GM12878 (cell line): ENCODE measurements around the gene MRPL16. TPM values are rescaled to one million over a fixed set of nuclear protein-coding genes. Genes with fewer than 3 reads are reported as not detected.

ENCODE experiments used
- ATAC-seq: fragments of 200-7000 bp; cut with Tn5 transposase; 3 replicates; pipeline ENCODE4 v1.9.1; 2020; ENCODE audit warnings: mild to moderate bottlenecking, moderate library complexity
- BruUV-seq: library from RNA; stranded (reverse); fragments of 400-500 nt; replicated peaks from 2 replicates; lab custom pipeline; 2021; lab: Mats Ljungman, UMichigan
- CTCF ChIA-PET: fragments of 300-600 bp; sonication (Branson Sonifier 250); formaldehyde crosslinking; extraction: SDS; loops from one replicate; lab custom pipeline; 2021; ENCODE audit warnings: inconsistent platforms; lab: Yijun Ruan, JAX
- POLR2A ChIA-PET: fragments of 350-600 bp; formaldehyde crosslinking; extraction: SDS; loops from one replicate; lab custom pipeline; 2021; ENCODE audit warnings: inconsistent platforms; lab: Charles Lee
- RAD21 ChIA-PET: fragments of 300-600 bp; sonication (Branson Sonifier 250); formaldehyde crosslinking; loops from one replicate; lab custom pipeline; 2023; ENCODE audit warnings: antibody characterized with exemption; ENCODE audit not compliant: unreplicated experiment; lab: Charles Lee
- SMC1A ChIA-PET: fragments of 300-600 bp; sonication (Branson Sonifier 250); formaldehyde crosslinking; loops from one replicate; lab custom pipeline; 2023; ENCODE audit not compliant: unreplicated experiment, uncharacterized antibody; lab: Charles Lee
- DNase-seq: peaks from one replicate; pipeline ENCODE4 v3.0.0-alpha.2; 2011; ENCODE audit warnings: low read depth, low spot score
- FAIRE-seq: peaks from 3 replicates; lab custom pipeline; 2011; peaks lifted over from hg19 to GRCh38; lab: Jason Lieb, UNC
- H2AFZ ChIP-seq: 2 replicates; pipeline ENCODE4 v1.6.0; 2011; ENCODE audit warnings: low read depth, low read length, control low read depth; ENCODE audit not compliant: control insufficient read depth
- H3K27ac ChIP-seq: 2 replicates; pipeline ENCODE4 v1.5.1; 2011; ENCODE audit warnings: control low read depth; ENCODE audit not compliant: control insufficient read depth, insufficient read depth
- H3K27me3 ChIP-seq, 2 experiments: replicated peaks in 1 of 2; 2 replicates each; pipeline versions ENCODE4 v1.6.0 to v1.6.1; 2011; ENCODE audit warnings: low read length in 1 of 2; ENCODE audit not compliant: control insufficient read depth in 2 of 2, insufficient read depth in 2 of 2
- H3K36me3 ChIP-seq, 2 experiments: 2 replicates each; pipeline ENCODE4 v1.5.1; 2011; ENCODE audit warnings: low read length in 1 of 2; ENCODE audit not compliant: control insufficient read depth in 2 of 2, insufficient read depth in 2 of 2
- H3K4me1 ChIP-seq: 2 replicates; pipeline ENCODE4 v1.6.1; 2011; ENCODE audit warnings: mild to moderate bottlenecking, low read length, moderate library complexity, mixed read lengths; ENCODE audit not compliant: control insufficient read depth, insufficient read depth
- H3K4me2 ChIP-seq: 2 replicates; pipeline ENCODE4 v1.6.0; 2011; ENCODE audit warnings: control low read depth; ENCODE audit not compliant: control insufficient read depth, insufficient read depth
- H3K4me3 ChIP-seq: fragments of 200-600 bp; sonication (generic); 2 replicates; pipeline ENCODE4 v1.5.1; 2016
- H3K79me2 ChIP-seq: 2 replicates; pipeline ENCODE4 v1.6.0; 2011; ENCODE audit warnings: low read length; ENCODE audit not compliant: control insufficient read depth, insufficient read depth
- H3K9ac ChIP-seq: 2 replicates; pipeline ENCODE4 v1.8.0; 2011; ENCODE audit warnings: low read length, control low read depth, mixed read lengths; ENCODE audit not compliant: control insufficient read depth, insufficient read depth
- H3K9me3 ChIP-seq: replicated peaks from 3 replicates; pipeline ENCODE4 v1.5.1; 2011; ENCODE audit warnings: mild to moderate bottlenecking, low read length; ENCODE audit not compliant: control insufficient read depth, insufficient read depth
- H4K20me1 ChIP-seq: 2 replicates; pipeline ENCODE4 v1.6.0; 2011; ENCODE audit not compliant: control insufficient read depth, insufficient read depth
- RAD21 ChIP-seq: IDR thresholded peaks from 2 replicates; pipeline ENCODE4 v1.6.1; 2011; ENCODE audit warnings: mild to moderate bottlenecking, low read depth, low read length, moderate library complexity; ENCODE audit not compliant: insufficient read depth
- RFX5 ChIP-seq: IDR thresholded peaks from 2 replicates; pipeline ENCODE4 v1.6.1; 2011; ENCODE audit warnings: low read depth, low read length, improper control_type of control experiment
- ZBED1 ChIP-seq: IDR thresholded peaks from 2 replicates; pipeline ENCODE4 v1.6.1; 2016; ENCODE audit warnings: borderline replicate concordance
- WGBS: methylation state at CpG from one replicate; pipeline ENCODE4 v1.1.6; 2016; ENCODE audit warnings: low lambda C conversion rate; ENCODE audit not compliant: insufficient replicate concordance, insufficient coverage; ENCODE audit errors: missing lambda C conversion rate; 5-methylcytosine and 5-hydroxymethylcytosine counted together
- in situ Hi-C: fragments of 300-500 bp; cut with MboI; formaldehyde crosslinking; loops from 9 replicates; pipeline ENCODE4 v1.14.3; 2018; ENCODE audit warnings: mixed read lengths
- intact Hi-C: fragments of 100-400 bp; cut with micrococcal nuclease; formaldehyde crosslinking; loops from one replicate; pipeline ENCODE4 v1.14.2; 2022; ENCODE audit not compliant: unreplicated experiment
- polyA plus RNA-seq, 11 experiments: library from polyadenylated mRNA; depleted of rRNA in 4 of 11; unstranded in 6 of 11; stranded (reverse) in 5 of 11; fragments of >200 nt; fragmentation: Nextera tagmentation in 4 of 11; fragmentation: Illumina TruSeq in 1 of 11; extraction: Ambion mirVana in 4 of 11; extraction: Trizol in 1 of 11; gene quantifications; 1 replicate in 1 of 11; 2 replicates in 10 of 11; pipeline versions ENCODE4 v1.2.1 to v1.2.3, GENCODE V29; 2011 to 2016; ENCODE audit warnings: inconsistent platforms in 2 of 11, missing spikeins in 2 of 11, low read depth in 1 of 11
- total RNA-seq, 4 experiments: library from RNA; depleted of rRNA in 3 of 4; stranded (reverse); fragments of >200 nt in 3 of 4; fragmentation: Illumina TruSeq in 1 of 4; extraction: Trizol in 1 of 4; gene quantifications; 2 replicates each; pipeline versions ENCODE4 v1.2.1 to v1.2.3, GENCODE V29; 2013 to 2021

MRPL16 gene
- total and polyA plus RNA-seq, 10 of the 15 experiments (the other 5 are each of a cell fraction or from before 2014, with no cell fraction given) = 38.2 to 167 (median 106) TPM

DNA sequence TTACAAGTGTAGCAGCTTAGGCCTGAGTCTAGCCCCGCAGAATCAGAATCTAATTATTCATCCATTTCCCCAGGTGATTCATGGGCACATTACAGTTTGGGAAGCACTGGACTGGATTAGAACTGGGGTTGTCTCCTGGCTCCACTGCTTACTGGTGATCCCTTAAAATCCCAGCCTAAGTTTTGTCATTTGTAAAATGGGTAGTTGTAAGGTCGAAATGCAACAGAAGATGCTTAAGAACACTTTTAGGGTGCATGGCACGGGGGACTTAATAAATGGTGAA is 54.1 kb downstream of the MRPL16 start:
- no peak for ATAC-seq
- Histone ChIP-seq H3K9me3 (no peaks in the 10 kb centered on the region), H4K20me1 (no peaks in the 10 kb centered on the region; the same call in 1 of the 2 replicates), H3K36me3 (no peaks in the 10 kb centered on the region), H2AFZ (no peak overlapping the region), H3K79me2 (no peaks in the 10 kb centered on the region), H3K9ac (no peak overlapping the region), H3K4me3 (no peak overlapping the region), H3K4me1 (peaks cover 4% of the 10 kb centered on the region), H3K4me2 (no peak overlapping the region), H3K27ac (no peak overlapping the region), H3K27me3 (peaks cover 0 to 6% of the 10 kb centered on the region in 2 experiments; a peak in 1 of 4 replicates)
- intact Hi-C loops = no loop called here
- RAD21 ChIA-PET = interaction anchor here (1.0 to 4.5 kb wide), 2 partner anchors 16 to 44 kb away, joined by 3 to 31 read pairs; no protein-coding TSS in a partner anchor
- 15% methylated on average over 3 of the region's 3 CpGs for WGBS
- FAIRE-seq = no peak
- POLR2A ChIA-PET = interaction anchor here (1.5 kb wide), 1 partner anchor 45 kb away, joined by 4 read pairs; no protein-coding TSS in a partner anchor
- CTCF ChIA-PET = interaction anchor here (1.6 to 6.9 kb wide), 5 partner anchors 15 to 495 kb away, joined by 7 to 88 read pairs (median 13); partner anchors contain the start of gene MRPL16
- in situ Hi-C loops = loop anchor here (5.0 to 10.0 kb wide), 2 partner anchors 46 to 498 kb away; no protein-coding TSS in a partner anchor
- BruUV-seq = no TSS peak
- no peak for TF ChIP-seq RFX5
- no peak for TF ChIP-seq RAD21
- no peak for TF ChIP-seq ZBED1
- SMC1A ChIA-PET = interaction anchor here (0.5 to 2.8 kb wide), 4 partner anchors 39 to 495 kb away, joined by 3 to 21 read pairs (median 4); no protein-coding TSS in a partner anchor
- no peak for DNase-seq

Other genes with a start within 250 kb of the MRPL16 start
Only the 7 nearest of the 12 such genes appear.
- 12.9 TPM in 2 replicates for gene PATL1, start 141.7 kb downstream of the MRPL16 start, total RNA-seq (2014; rRNA removed)
- 16.9 TPM in 2 replicates for gene PATL1, start 141.7 kb downstream of the MRPL16 start, total RNA-seq (2014; rRNA removed; fragmentation: Illumina TruSeq; extraction: Trizol)
- 39.3 and 41.5 TPM in 2 replicates for gene PATL1, start 141.7 kb downstream of the MRPL16 start, total RNA-seq (2021)
- 51.1 and 61.0 TPM in 2 replicates for gene PATL1, start 141.7 kb downstream of the MRPL16 start, polyA plus RNA-seq (2011; rRNA removed)
- 62.0 and 71.3 TPM in 2 replicates for gene PATL1, start 141.7 kb downstream of the MRPL16 start, polyA plus RNA-seq (2014; fragmentation: Illumina TruSeq; extraction: Trizol)
- gene PATL1, start 141.7 kb downstream of the MRPL16 start, polyA plus RNA-seq (2014; fragmentation: Nextera tagmentation; extraction: Ambion mirVana) = 1 to 10 TPM; 5.3 to 5.9 TPM
- 25.7 and 30.0 TPM in 2 replicates for gene PATL1, start 141.7 kb downstream of the MRPL16 start, polyA plus RNA-seq (2014; rRNA removed)
- gene PATL1, start 141.7 kb downstream of the MRPL16 start, polyA plus RNA-seq (2016; fragmentation: Nextera tagmentation; extraction: Ambion mirVana) = 1 to 10 TPM; 8.9 to 9.2 TPM
- not detected in 2 replicates for gene OR10V1, start 96.9 kb downstream of the MRPL16 start, total RNA-seq (2014; rRNA removed)
- not detected in 2 replicates for gene OR10V1, start 96.9 kb downstream of the MRPL16 start, total RNA-seq (2014; rRNA removed; fragmentation: Illumina TruSeq; extraction: Trizol)
- gene OR10V1, start 96.9 kb downstream of the MRPL16 start, total RNA-seq (2021) = not detected in 2 replicates
- gene OR10V1, start 96.9 kb downstream of the MRPL16 start, polyA plus RNA-seq (2011; rRNA removed) = not detected in 2 replicates
- gene OR10V1, start 96.9 kb downstream of the MRPL16 start, polyA plus RNA-seq (2014; fragmentation: Illumina TruSeq; extraction: Trizol) = not detected in 2 replicates
- gene OR10V1, start 96.9 kb downstream of the MRPL16 start, polyA plus RNA-seq (2014; fragmentation: Nextera tagmentation; extraction: Ambion mirVana) = not detected
- not detected in 2 replicates for gene OR10V1, start 96.9 kb downstream of the MRPL16 start, polyA plus RNA-seq (2014; rRNA removed)
- gene OR10V1, start 96.9 kb downstream of the MRPL16 start, polyA plus RNA-seq (2016; fragmentation: Nextera tagmentation; extraction: Ambion mirVana) = not detected
- 0.90 and 1.0 TPM in 2 replicates for gene STX3, start 55.4 kb downstream of the MRPL16 start, total RNA-seq (2014; rRNA removed)
- gene STX3, start 55.4 kb downstream of the MRPL16 start, total RNA-seq (2014; rRNA removed; fragmentation: Illumina TruSeq; extraction: Trizol) = 1.3 and 1.7 TPM in 2 replicates
- gene STX3, start 55.4 kb downstream of the MRPL16 start, total RNA-seq (2021) = 0.77 and 1.5 TPM in 2 replicates
- 2.5 and 3.3 TPM in 2 replicates for gene STX3, start 55.4 kb downstream of the MRPL16 start, polyA plus RNA-seq (2011; rRNA removed)
- 1.3 and 1.4 TPM in 2 replicates for gene STX3, start 55.4 kb downstream of the MRPL16 start, polyA plus RNA-seq (2014; fragmentation: Illumina TruSeq; extraction: Trizol)
- gene STX3, start 55.4 kb downstream of the MRPL16 start, polyA plus RNA-seq (2014; fragmentation: Nextera tagmentation; extraction: Ambion mirVana) = under 1 TPM; 0.11 to 0.35 TPM
- gene STX3, start 55.4 kb downstream of the MRPL16 start, polyA plus RNA-seq (2014; rRNA removed) = 0.93 and 1.8 TPM in 2 replicates
- gene STX3, start 55.4 kb downstream of the MRPL16 start, polyA plus RNA-seq (2016; fragmentation: Nextera tagmentation; extraction: Ambion mirVana) = under 1 TPM; 0.83 to 0.87 TPM
- not detected in 2 replicates for gene CBLIF, start 34.7 kb upstream of the MRPL16 start, total RNA-seq (2014; rRNA removed)
- gene CBLIF, start 34.7 kb upstream of the MRPL16 start, total RNA-seq (2014; rRNA removed; fragmentation: Illumina TruSeq; extraction: Trizol) = not detected in 2 replicates
- gene CBLIF, start 34.7 kb upstream of the MRPL16 start, total RNA-seq (2021) = not detected in 2 replicates
- not detected in 2 replicates for gene CBLIF, start 34.7 kb upstream of the MRPL16 start, polyA plus RNA-seq (2011; rRNA removed)
- not detected in 2 replicates for gene CBLIF, start 34.7 kb upstream of the MRPL16 start, polyA plus RNA-seq (2014; fragmentation: Illumina TruSeq; extraction: Trizol)
- not detected for gene CBLIF, start 34.7 kb upstream of the MRPL16 start, polyA plus RNA-seq (2014; fragmentation: Nextera tagmentation; extraction: Ambion mirVana)
- not detected in 2 replicates for gene CBLIF, start 34.7 kb upstream of the MRPL16 start, polyA plus RNA-seq (2014; rRNA removed)
- gene CBLIF, start 34.7 kb upstream of the MRPL16 start, polyA plus RNA-seq (2016; fragmentation: Nextera tagmentation; extraction: Ambion mirVana) = not detected
- gene TCN1, start 55.7 kb upstream of the MRPL16 start, total RNA-seq (2014; rRNA removed) = not detected in 2 replicates
- gene TCN1, start 55.7 kb upstream of the MRPL16 start, total RNA-seq (2014; rRNA removed; fragmentation: Illumina TruSeq; extraction: Trizol) = not detected in 2 replicates
- gene TCN1, start 55.7 kb upstream of the MRPL16 start, total RNA-seq (2021) = not detected in 2 replicates
- gene TCN1, start 55.7 kb upstream of the MRPL16 start, polyA plus RNA-seq (2011; rRNA removed) = not detected in 2 replicates
- gene TCN1, start 55.7 kb upstream of the MRPL16 start, polyA plus RNA-seq (2014; fragmentation: Illumina TruSeq; extraction: Trizol) = not detected in 2 replicates
- not detected for gene TCN1, start 55.7 kb upstream of the MRPL16 start, polyA plus RNA-seq (2014; fragmentation: Nextera tagmentation; extraction: Ambion mirVana)
- not detected in 2 replicates for gene TCN1, start 55.7 kb upstream of the MRPL16 start, polyA plus RNA-seq (2014; rRNA removed)
- not detected for gene TCN1, start 55.7 kb upstream of the MRPL16 start, polyA plus RNA-seq (2016; fragmentation: Nextera tagmentation; extraction: Ambion mirVana)
- not detected in 2 replicates for gene OOSP3, start 68.0 kb upstream of the MRPL16 start, total RNA-seq (2014; rRNA removed)
- not detected in 2 replicates for gene OOSP3, start 68.0 kb upstream of the MRPL16 start, total RNA-seq (2014; rRNA removed; fragmentation: Illumina TruSeq; extraction: Trizol)
- gene OOSP3, start 68.0 kb upstream of the MRPL16 start, total RNA-seq (2021) = not detected in 2 replicates
- gene OOSP3, start 68.0 kb upstream of the MRPL16 start, polyA plus RNA-seq (2011; rRNA removed) = not detected in 2 replicates
- gene OOSP3, start 68.0 kb upstream of the MRPL16 start, polyA plus RNA-seq (2014; fragmentation: Illumina TruSeq; extraction: Trizol) = not detected in 2 replicates
- under 1 TPM in 1 of 2 experiments, not detected in 1; 0.07 TPM for gene OOSP3, start 68.0 kb upstream of the MRPL16 start, polyA plus RNA-seq (2014; fragmentation: Nextera tagmentation; extraction: Ambion mirVana)
- not detected in 2 replicates for gene OOSP3, start 68.0 kb upstream of the MRPL16 start, polyA plus RNA-seq (2014; rRNA removed)
- gene OOSP3, start 68.0 kb upstream of the MRPL16 start, polyA plus RNA-seq (2016; fragmentation: Nextera tagmentation; extraction: Ambion mirVana) = not detected
- not detected in 2 replicates for gene OOSP1, start 127.7 kb upstream of the MRPL16 start, total RNA-seq (2014; rRNA removed)
- gene OOSP1, start 127.7 kb upstream of the MRPL16 start, total RNA-seq (2014; rRNA removed; fragmentation: Illumina TruSeq; extraction: Trizol) = not detected in 2 replicates
- gene OOSP1, start 127.7 kb upstream of the MRPL16 start, total RNA-seq (2021) = not detected in 2 replicates
- gene OOSP1, start 127.7 kb upstream of the MRPL16 start, polyA plus RNA-seq (2011; rRNA removed) = not detected in 2 replicates
- not detected in 2 replicates for gene OOSP1, start 127.7 kb upstream of the MRPL16 start, polyA plus RNA-seq (2014; fragmentation: Illumina TruSeq; extraction: Trizol)
- gene OOSP1, start 127.7 kb upstream of the MRPL16 start, polyA plus RNA-seq (2014; fragmentation: Nextera tagmentation; extraction: Ambion mirVana) = not detected
- not detected in 2 replicates for gene OOSP1, start 127.7 kb upstream of the MRPL16 start, polyA plus RNA-seq (2014; rRNA removed)
- gene OOSP1, start 127.7 kb upstream of the MRPL16 start, polyA plus RNA-seq (2016; fragmentation: Nextera tagmentation; extraction: Ambion mirVana) = not detected